ENCODE results near the gene CTTN.

The CTTN gene

DNA sequence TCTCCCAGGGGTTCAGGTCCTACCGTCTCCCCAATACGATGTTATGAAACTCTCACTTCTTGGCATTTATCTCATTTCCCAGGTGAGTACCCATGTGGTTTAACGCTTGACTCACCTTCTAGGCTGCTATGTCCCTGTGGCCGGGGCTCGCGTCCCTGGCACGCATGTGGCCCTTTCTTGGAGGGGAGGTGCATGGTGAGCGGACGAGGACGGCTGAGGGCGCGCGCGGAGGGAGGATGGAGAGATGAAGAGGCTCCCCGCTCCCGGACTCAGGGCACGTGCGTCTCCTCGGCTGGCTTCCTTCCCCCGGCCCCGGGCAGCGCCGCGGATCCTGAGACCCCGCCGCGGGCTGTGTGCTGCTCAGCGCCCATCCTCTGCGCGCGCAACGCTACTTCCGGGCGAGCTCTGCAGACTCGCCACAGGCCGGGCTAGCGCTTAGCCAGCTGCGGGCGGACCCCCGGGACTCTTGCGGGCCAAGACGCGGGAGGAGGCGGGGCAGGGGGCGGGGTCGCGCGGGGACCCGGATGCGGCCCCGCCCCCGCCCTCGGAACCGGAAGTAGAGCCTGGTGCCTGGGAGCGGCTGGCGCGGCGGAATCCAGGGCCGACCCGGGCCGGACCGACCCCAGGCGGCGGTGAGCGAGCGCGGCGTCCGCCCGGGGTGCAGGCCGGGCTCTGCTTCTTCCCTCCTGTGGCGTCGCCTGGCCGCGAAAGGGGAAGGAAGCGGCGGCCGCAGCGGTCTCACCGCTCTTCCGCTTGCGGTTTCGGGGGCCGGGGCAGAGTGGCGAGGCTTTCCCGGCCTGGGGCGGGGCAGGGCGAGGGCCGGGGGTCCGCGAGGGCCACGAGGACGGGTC lies at the start of gene CTTN:
Gene CTTN, plus strand, starts transcription at position 547 of the 851 bp plus-strand sequence. CDS start 8,769 bp downstream, outside the sequence.
- DNase-seq: peak; percentile 95

DNA sequence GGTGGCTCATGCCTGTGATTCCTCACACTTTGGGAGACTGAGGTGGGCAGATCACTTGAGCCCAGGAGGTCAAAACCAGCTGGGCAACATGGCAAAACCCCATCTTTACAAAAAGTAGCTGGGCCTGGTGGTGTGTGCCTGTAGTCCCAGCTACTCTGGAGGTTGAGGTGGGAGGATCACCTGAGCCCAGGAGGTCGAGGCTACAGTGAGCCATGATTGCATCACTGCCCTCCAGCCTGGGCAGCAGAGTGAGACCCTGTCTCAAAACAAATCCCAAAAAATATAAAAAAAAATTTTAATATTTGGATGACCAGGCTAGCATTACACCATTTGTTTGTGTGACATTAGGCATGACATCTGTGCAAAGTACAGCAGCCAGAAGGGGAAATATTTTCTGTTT lies 49.7 kb upstream of the CTTN start:
- no peak for DNase-seq

- DNase-seq: no peak
Measured at GRCh38 chr11:70351646-70352045, 46.7 kb upstream of the CTTN start.

GRCh38 chr11:70352100-70352499 lies 46.2 kb upstream of the CTTN start:
- DNase-seq: no peak

GRCh38 chr11:70352601-70353000 lies 45.7 kb upstream of the CTTN start:
- no peak for DNase-seq

DNA sequence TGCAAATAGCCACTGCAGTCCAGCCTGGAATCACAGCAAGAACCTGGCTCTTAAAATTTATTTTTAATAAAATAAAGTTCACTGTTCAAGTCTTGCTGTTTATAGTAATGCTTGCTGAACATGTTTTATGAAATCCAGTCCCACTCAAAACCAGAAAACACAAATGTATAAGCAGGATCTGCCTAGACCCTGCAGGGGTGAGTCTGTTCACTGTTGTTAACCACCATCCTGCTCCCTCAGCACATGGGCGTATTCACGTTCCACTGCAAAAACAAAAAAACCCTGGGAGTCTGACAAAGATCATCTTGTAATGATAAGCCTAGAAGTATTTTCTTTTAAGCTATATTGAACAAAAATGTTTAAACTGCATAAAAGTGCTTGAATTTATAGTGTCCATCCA lies 45.0 kb upstream of the CTTN start:
- no peak for DNase-seq

- DNase-seq: no peak
Measured at GRCh38 chr11:70353900-70354568, 44.3 kb upstream of the CTTN start.

DNA sequence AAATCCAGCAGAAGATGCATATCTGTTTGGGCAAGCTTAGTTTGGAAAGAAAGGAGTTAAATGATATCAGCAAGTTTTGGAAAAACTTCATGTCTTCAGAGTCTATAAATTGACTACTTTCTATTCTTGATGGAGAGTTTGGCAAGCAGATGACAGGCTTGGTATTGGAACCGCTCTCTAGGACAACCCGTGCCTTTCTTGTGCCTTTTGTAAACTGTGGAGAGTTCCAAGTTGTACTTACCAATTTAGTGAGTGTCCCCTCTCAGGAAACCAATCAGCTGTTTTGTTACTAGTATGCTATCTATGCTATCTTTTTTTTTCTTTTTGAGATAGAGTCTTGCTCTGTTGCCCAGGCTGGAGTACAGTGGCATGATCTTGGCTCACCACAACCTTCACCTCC lies 43.7 kb upstream of the CTTN start:
- DNase-seq: no peak

DNA sequence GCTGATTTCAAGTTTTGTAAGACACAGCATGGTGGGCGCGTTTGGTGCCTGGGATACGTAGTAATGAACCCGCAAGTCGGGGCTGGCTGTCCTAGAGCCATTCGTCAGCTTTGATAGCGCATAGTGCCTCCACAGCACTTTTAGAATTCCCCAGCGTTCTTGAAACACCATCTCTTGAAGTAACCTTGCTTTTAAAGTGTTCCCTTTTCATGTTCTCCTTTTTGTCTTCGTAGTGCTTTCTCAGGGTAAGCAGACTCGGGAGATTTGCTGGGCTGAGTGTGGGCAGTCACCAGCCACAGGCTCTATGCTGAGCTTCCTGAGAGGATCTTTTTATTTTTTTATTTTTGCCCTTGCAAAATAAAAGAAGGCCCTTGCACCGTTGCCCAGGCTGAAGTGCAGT lies 39.6 kb upstream of the CTTN start:
- no peak for DNase-seq

- DNase-seq: no peak
Measured at GRCh38 chr11:70359451-70360205, 38.7 kb upstream of the CTTN start.

DNA sequence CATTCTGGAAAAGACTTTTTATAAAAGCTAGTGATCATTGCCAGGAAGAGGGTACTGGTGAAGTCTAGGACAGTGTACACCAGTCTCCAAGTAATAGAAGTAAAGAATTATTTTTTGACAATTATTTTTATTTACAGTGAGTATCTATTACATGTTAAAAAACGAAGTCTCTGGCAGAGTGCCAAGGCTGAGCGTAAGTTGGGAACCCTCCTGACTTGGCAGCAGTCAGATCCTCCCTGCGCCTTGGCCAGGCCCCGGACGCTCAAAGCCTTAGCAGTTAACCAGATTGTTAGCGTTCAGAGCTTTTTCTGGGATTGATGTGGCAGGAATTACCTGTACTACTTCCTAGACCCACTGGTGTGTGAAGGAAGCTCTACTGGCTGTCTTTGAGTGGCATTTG lies 38.1 kb upstream of the CTTN start:
- DNase-seq: no peak

GRCh38 chr11:70364178-70364577 lies 34.2 kb upstream of the CTTN start:
- no peak for DNase-seq

- DNase-seq: no peak
Measured at GRCh38 chr11:70364745-70365543, 33.4 kb upstream of the CTTN start.

DNA sequence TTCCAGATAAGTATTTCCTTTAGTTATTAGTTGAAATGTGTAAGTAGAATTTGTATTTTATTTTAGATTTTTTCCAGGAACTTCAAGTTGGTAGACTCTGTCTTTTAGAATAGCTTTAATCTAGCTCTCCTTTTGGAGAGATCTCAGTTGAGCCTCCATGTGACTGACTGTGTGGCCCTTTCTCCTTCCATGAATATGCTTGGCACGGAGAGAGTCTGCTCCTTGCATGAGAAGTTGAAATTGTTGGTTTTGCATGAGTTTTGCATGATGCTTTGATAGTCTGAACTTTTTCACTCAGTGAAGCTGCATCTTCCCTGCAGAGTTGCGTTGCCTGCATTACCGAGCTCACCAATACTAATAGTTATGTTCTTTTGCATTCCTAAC lies 32.8 kb upstream of the CTTN start:
- no peak for DNase-seq

DNA sequence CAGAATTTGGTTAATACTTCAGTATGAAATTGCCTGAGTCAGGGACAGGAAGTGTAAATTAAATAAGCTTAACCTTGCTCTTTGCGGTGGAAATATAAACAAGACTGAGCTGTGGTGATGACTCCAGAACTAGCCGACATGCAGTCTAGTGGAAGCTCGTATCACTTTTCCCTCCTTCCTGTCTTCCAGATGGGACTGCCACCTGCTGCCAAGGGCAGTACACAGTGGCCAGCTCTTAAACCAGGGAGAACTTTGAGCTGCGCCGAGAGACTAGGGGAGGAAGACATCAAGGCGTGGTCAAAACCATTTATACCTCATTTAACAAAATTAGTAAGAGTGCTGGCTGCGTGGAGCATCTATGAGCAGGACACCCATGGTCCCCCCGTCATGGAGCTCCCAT lies 31.3 kb upstream of the CTTN start:
- peak; percentile 35 for DNase-seq

GRCh38 chr11:70368961-70369360 lies 29.4 kb upstream of the CTTN start:
- DNase-seq: no peak

DNA sequence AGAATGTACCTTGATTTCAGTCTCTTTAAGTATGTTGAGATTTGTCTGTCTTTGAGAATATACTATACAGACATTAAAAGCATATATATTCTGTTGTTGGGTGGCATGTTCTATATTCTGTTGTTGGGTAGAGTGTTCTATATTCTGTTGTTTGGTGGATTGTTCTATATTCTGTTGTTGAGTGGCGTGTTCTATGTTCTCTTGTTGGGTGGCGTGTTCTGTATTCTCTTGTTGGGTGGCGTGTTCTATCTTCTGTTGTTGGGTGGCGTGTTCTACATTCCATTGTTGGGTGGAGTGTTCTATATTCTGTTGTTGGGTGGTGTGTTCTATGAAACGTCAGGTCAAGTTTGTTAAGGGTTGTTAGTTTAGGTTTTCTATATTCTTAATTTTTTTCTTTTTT lies 27.1 kb upstream of the CTTN start:
- no peak for DNase-seq

GRCh38 chr11:70372076-70372475 lies 26.3 kb upstream of the CTTN start:
- DNase-seq: no peak

DNA sequence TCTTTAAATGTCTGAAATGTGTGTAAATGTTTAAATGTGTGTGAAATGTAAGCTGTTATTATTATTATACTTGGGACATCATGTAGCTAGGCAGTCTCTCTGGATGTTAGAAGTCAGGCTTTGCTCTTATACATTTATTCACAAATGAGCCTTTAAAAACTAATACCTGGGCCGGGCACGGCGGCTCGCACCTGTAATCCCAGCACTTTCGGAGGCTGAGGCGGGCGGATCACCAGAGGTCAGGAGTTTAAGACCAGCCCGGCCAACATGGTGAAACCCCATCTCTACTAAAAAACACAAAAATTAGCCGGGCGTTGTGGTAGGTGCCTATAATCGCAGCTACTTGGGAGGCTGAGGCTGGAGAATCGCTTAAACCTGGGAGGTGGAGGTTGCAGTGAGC lies 21.7 kb upstream of the CTTN start:
- no peak for DNase-seq

GRCh38 chr11:70377645-70378044 lies 20.7 kb upstream of the CTTN start:
- DNase-seq: no peak

GRCh38 chr11:70378506-70379134 lies 19.7 kb upstream of the CTTN start:
- DNase-seq: no peak

GRCh38 chr11:70381350-70381749 lies 17.0 kb upstream of the CTTN start:
- DNase-seq: no peak
